Measurements from ENCODE around the gene CPA3. TPM values are rescaled to one million over a fixed set of nuclear protein-coding genes. Genes with fewer than 3 reads are reported as not detected.

Gene CPA3, protein sequence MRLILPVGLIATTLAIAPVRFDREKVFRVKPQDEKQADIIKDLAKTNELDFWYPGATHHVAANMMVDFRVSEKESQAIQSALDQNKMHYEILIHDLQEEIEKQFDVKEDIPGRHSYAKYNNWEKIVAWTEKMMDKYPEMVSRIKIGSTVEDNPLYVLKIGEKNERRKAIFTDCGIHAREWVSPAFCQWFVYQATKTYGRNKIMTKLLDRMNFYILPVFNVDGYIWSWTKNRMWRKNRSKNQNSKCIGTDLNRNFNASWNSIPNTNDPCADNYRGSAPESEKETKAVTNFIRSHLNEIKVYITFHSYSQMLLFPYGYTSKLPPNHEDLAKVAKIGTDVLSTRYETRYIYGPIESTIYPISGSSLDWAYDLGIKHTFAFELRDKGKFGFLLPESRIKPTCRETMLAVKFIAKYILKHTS
- 0.12 and 0.40 TPM in 2 replicates for total RNA-seq

DNA sequence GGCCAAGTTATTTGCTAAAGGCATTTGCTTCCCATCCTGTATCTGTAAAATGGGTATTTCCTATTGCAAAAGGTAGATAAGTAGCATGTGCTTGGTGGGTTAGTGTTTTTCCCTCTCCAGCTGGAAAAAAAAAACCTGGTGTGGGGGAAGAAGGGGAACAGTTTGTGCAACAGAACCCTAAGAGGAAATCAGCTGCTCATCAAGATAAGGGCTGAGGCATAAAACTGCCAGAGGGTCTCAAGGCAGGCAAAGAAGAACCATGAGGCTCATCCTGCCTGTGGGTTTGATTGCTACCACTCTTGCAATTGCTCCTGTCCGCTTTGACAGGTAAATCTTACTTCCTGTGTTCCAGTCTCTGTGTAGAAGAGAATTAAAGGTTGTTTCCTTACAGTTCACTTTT lies at the start of gene CPA3:
TSS of gene CPA3 (plus strand) at position 248 of the 400 bp plus-strand sequence. CDS start at position 260, 12 bp downstream.

DNA sequence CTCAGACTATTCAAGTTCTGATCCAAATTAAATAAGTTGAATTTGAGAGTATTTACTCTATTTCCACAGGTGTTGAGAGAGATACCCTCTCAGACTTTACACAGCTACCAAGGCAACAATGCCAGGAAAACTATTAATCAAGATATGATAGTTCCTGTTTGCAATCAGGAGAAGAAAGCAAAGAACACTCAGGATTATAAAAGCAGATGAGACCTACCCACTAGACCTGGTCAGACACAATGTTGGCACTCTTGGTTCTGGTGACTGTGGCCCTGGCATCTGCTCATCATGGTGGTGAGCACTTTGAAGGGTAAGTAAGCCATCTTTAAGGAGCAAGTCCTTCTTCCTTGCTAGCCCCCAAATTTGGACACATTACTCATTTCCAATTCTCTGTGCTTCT lies 37.5 kb upstream of the CPA3 start, which contains the start of gene CPB1:
TSS of gene CPB1 (plus strand) at position 227 of the 400 bp plus-strand sequence. CDS start at position 240, 13 bp downstream.

Other genes with a start within 250 kb of the CPA3 start
- gene AGTR1, start 167.4 kb upstream of the CPA3 start, total RNA-seq: 0.37 and 0.40 TPM in 2 replicates
- not detected in 2 replicates for gene CPB1, start 37.5 kb upstream of the CPA3 start, total RNA-seq
- 37.5 and 49.7 TPM in 2 replicates for gene GYG1, start 126.2 kb downstream of the CPA3 start, total RNA-seq
- 57.0 and 70.8 TPM in 2 replicates for gene HLTF, start 221.2 kb downstream of the CPA3 start, total RNA-seq

Data from aortic smooth muscle cell (primary cell).